CD14-positive monocyte (primary cell): Measurements from ENCODE around the gene RAB3D. TPM values are rescaled to one million over a fixed set of nuclear protein-coding genes. Genes with fewer than 3 reads are reported as not detected.
A peak's percentile ranks its signal among the peaks of the same experiment; 100 is the strongest.

ENCODE experiments used
- DNase-seq, 3 donors: peaks; one replicate each; pipeline ENCODE4 v3.0.0-alpha.2; 2011 to 2022
- H2AFZ ChIP-seq: 2 replicates; pipeline ENCODE4 v1.6.0; 2012; ENCODE audit warnings: mild to moderate bottlenecking, low read depth, low read length, inconsistent platforms; ENCODE audit not compliant: insufficient read depth, poor library complexity, severe bottlenecking
- H3K27ac ChIP-seq, 2 donors: 1 replicate in 1 of 2; 2 replicates in 1 of 2; pipeline ENCODE4 v1.5.1; 2012 to 2013; ENCODE audit warnings: low read length in 2 of 2, control low read depth in 1 of 2, inconsistent platforms in 1 of 2, low read depth in 1 of 2, mild to moderate bottlenecking in 1 of 2
- H3K27me3 ChIP-seq, 2 donors: one replicate each; pipeline versions ENCODE4 v1.6.0 to v1.6.1; 2011 to 2013; ENCODE audit warnings: low read length in 2 of 2; ENCODE audit not compliant: control insufficient read depth in 2 of 2, insufficient read depth in 2 of 2
- H3K36me3 ChIP-seq, 2 donors: replicated peaks in 1 of 2; 1 replicate in 1 of 2; 2 replicates in 1 of 2; pipeline versions ENCODE4 v1.5.1 to v1.6.1; 2012 to 2013; ENCODE audit warnings: low read length in 2 of 2, control low read depth in 1 of 2, inconsistent platforms in 1 of 2, mild to moderate bottlenecking in 1 of 2; ENCODE audit not compliant: insufficient read depth in 2 of 2, control insufficient read depth in 1 of 2
- H3K4me1 ChIP-seq, 2 donors: 1 replicate in 1 of 2; 2 replicates in 1 of 2; pipeline versions ENCODE4 v1.5.1 to v1.6.1; 2012 to 2013; ENCODE audit warnings: low read length in 2 of 2, control low read depth in 1 of 2, inconsistent platforms in 1 of 2, mild to moderate bottlenecking in 1 of 2, moderate library complexity in 1 of 2; ENCODE audit not compliant: insufficient read depth in 2 of 2, control insufficient read depth in 1 of 2
- H3K4me2 ChIP-seq: replicated peaks from 2 replicates; pipeline ENCODE3; 2012; ENCODE audit warnings: low read length, moderate library complexity, mild to moderate bottlenecking; ENCODE audit not compliant: poor library complexity, severe bottlenecking; ENCODE audit errors: extremely low read depth
- H3K4me3 ChIP-seq, 3 experiments: fragments of 200-600 bp in 1 of 3; sonication (generic) in 1 of 3; replicated peaks in 1 of 3; 1 replicate in 2 of 3; 2 replicates in 1 of 3; pipeline ENCODE4 v1.5.1; 2011 to 2013; ENCODE audit warnings: low read length in 3 of 3, mild to moderate bottlenecking in 3 of 3, control low read depth in 2 of 3, low read depth in 2 of 3, inconsistent platforms in 1 of 3, moderate library complexity in 1 of 3
- H3K79me2 ChIP-seq: 2 replicates; pipeline ENCODE4 v1.6.0; 2012; ENCODE audit warnings: mild to moderate bottlenecking, control low read depth, inconsistent platforms, low read length, moderate library complexity; ENCODE audit not compliant: insufficient read depth
- H3K9ac ChIP-seq: 2 replicates; pipeline ENCODE4 v1.6.0; 2017; ENCODE audit warnings: low read length, mild to moderate bottlenecking; ENCODE audit not compliant: insufficient read depth, poor library complexity, severe bottlenecking
- H3K9me3 ChIP-seq, 2 donors: replicated peaks in 1 of 2; 1 replicate in 1 of 2; 2 replicates in 1 of 2; pipeline versions ENCODE4 v1.5.1 to v1.6.1; 2012 to 2013; ENCODE audit warnings: low read length in 2 of 2, control low read depth in 1 of 2; ENCODE audit not compliant: control insufficient read depth in 1 of 2, insufficient read depth in 1 of 2
- H4K20me1 ChIP-seq: 2 replicates; pipeline ENCODE4 v1.6.0; 2012; ENCODE audit warnings: mild to moderate bottlenecking, low read length, control low read depth, moderate library complexity; ENCODE audit not compliant: insufficient read depth
- H3K27ac Mint-ChIP-seq, 7 donors: one replicate each; pipeline ENCODE4 v1.8.0; 2020; ENCODE audit warnings: mild to moderate bottlenecking in 7 of 7, mixed read lengths in 7 of 7, moderate library complexity in 6 of 7, inconsistent platforms in 2 of 7
- H3K27me3 Mint-ChIP-seq, 3 donors: one replicate each; pipeline ENCODE4 v1.8.0; 2021 to 2022; ENCODE audit warnings: low read depth in 3 of 3, mild to moderate bottlenecking in 3 of 3, mixed read lengths in 3 of 3, moderate library complexity in 3 of 3, inconsistent platforms in 1 of 3
- H3K36me3 Mint-ChIP-seq, 2 donors: one replicate each; pipeline ENCODE4 v1.8.0; 2020; ENCODE audit warnings: mixed read lengths in 2 of 2, inconsistent platforms in 1 of 2, mild to moderate bottlenecking in 1 of 2
- H3K4me1 Mint-ChIP-seq: one replicate; pipeline ENCODE4 v1.8.0; 2020; ENCODE audit warnings: mild to moderate bottlenecking, mixed read lengths
- H3K4me3 Mint-ChIP-seq, 2 donors: one replicate each; pipeline ENCODE4 v1.8.0; 2020; ENCODE audit warnings: mild to moderate bottlenecking in 2 of 2, mixed read lengths in 2 of 2, moderate library complexity in 1 of 2
- H3K9me3 Mint-ChIP-seq, 7 donors: one replicate each; pipeline ENCODE4 v1.8.0; 2020 to 2022; ENCODE audit warnings: mixed read lengths in 7 of 7, mild to moderate bottlenecking in 6 of 7, moderate library complexity in 6 of 7, inconsistent platforms in 2 of 7
- CTCF ChIP-seq: fragments of 200-600 bp; IDR thresholded peaks from one replicate; pipeline ENCODE4 v1.8.0; 2022; ENCODE audit warnings: antibody characterized with exemption, mild to moderate bottlenecking
- WGBS: methylation state at CpG from one replicate; pipeline ENCODE4 v1.1.5; 2013; ENCODE audit warnings: missing lambda C conversion rate; ENCODE audit not compliant: insufficient coverage; 5-methylcytosine and 5-hydroxymethylcytosine counted together
- intact Hi-C, 2 donors: fragments of 100-400 bp; cut with micrococcal nuclease; formaldehyde crosslinking; loops; one replicate each; pipeline versions ENCODE4 v1.15.0 to v1.15.1; 2023
- polyA plus RNA-seq, 3 donors: library from polyadenylated mRNA; depleted of rRNA in 1 of 3; unstranded in 2 of 3; stranded (reverse) in 1 of 3; fragments of 300-500 nt in 2 of 3; fragments of >200 nt in 1 of 3; fragmentation: Illumina TruSeq in 2 of 3; gene quantifications; 1 replicate in 2 of 3; 2 replicates in 1 of 3; pipeline ENCODE4 v1.2.3, GENCODE V29; 2012 to 2021

RAB3D gene
- polyA plus RNA-seq, 3 donors, result 52.9 to 78.1 (median 60.8) TPM

- H3K79me2 ChIP-seq, result peaks cover 29% of the 10 kb centered on the region
- H3K27ac ChIP-seq, result peak overlapping the region; percentile 85 to 91
- no peaks in the 10 kb centered on the region for H3K9me3 ChIP-seq
- WGBS, result 66% methylated on average over 8 of the region's 10 CpGs
- peak overlapping the region; percentile 81 for H2AFZ ChIP-seq
- H3K9ac ChIP-seq, result peak overlapping the region; percentile 66
- Mint-ChIP-seq H3K27ac (peak overlapping the region in 4 of 7 donors; percentile 5 to 53 (median 27)), H3K36me3 (peaks cover 22 to 33% of the 10 kb centered on the region in 2 donors), H3K9me3 (no peaks in the 10 kb centered on the region), H3K4me3 (peak overlapping the region in 1 of 2 donors; percentile 41), H3K27me3 (peaks cover 0 to 2% (median 0%) of the 10 kb centered on the region in 3 donors), H3K4me1 (peaks cover 6% of the 10 kb centered on the region)
- no peaks in the 10 kb centered on the region for H3K36me3 ChIP-seq
- H3K4me3 ChIP-seq, result peak overlapping the region in 2 of 3 experiments; percentile 73 to 93
- TF ChIP-seq CTCF, result no peak
- H3K4me1 ChIP-seq, result peaks cover 41 to 48% of the 10 kb centered on the region in 2 donors
- intact Hi-C loops, result loop anchor here in 1 of 2 donors (2.0 to 5.0 kb wide), 2 partner anchors 27 to 36 kb away; partner anchors contain the start of genes CCDC159, RAB3D and TMEM205
- H4K20me1 ChIP-seq, result no peaks in the 10 kb centered on the region
- no peak for DNase-seq
- H3K4me2 ChIP-seq, result peak overlapping the region; percentile 100
- H3K27me3 ChIP-seq, result no peaks in the 10 kb centered on the region
Measured at GRCh38 chr19:11373166-11373884, 33.9 kb upstream of the RAB3D start.

GRCh38 chr19:11370744-11371143 is 31.3 kb upstream of the RAB3D start:
- H3K27me3 Mint-ChIP-seq, result peaks cover 0 to 2% (median 0%) of the 10 kb centered on the region in 3 donors
- no peak overlapping the region for H3K27ac Mint-ChIP-seq

More at GRCh38 chr19:11370744-11371143, 31.3 kb upstream of the RAB3D start:
- Histone ChIP-seq H3K36me3 (peaks cover 5 to 9% of the 10 kb centered on the region in 2 donors), H3K4me1 (peaks cover 17 to 22% of the 10 kb centered on the region in 2 donors), H3K27ac (no peak overlapping the region), H3K79me2 (peaks cover 7% of the 10 kb centered on the region), H4K20me1 (peaks cover 5% of the 10 kb centered on the region), H2AFZ (no peak overlapping the region), H3K27me3 (no peaks in the 10 kb centered on the region), H3K9ac (no peak overlapping the region), H3K4me3 (no peak overlapping the region), H3K9me3 (no peaks in the 10 kb centered on the region), H3K4me2 (no peak overlapping the region)
- Mint-ChIP-seq H3K36me3 (peaks cover 25 to 37% of the 10 kb centered on the region in 2 donors), H3K4me1 (no peaks in the 10 kb centered on the region), H3K9me3 (no peaks in the 10 kb centered on the region), H3K4me3 (no peak overlapping the region)
- TF ChIP-seq CTCF, result no peak
- 96% methylated on average over 2 of the region's 2 CpGs for WGBS
- DNase-seq, result no peak
- intact Hi-C loops, result loop anchor here in 1 of 2 donors (5.0 kb wide), 1 partner anchor 33 kb away; the partner anchor contains the start of gene RAB3D
